Coronary artery (tissue), 2 donors: ENCODE results near the gene JARID2.
"Not testable (repeated sequence)": the region's sequence is repeated elsewhere in the genome, so short reads cannot be mapped to it uniquely, and the experiment has no call there.

Experiments
- DNase-seq: peaks from one replicate; pipeline ENCODE4 v3.0.0-alpha.2; 2017; ENCODE audit warnings: low spot score
- H3K27ac ChIP-seq, 2 donors: fragments of 200-600 bp; sonication (generic); one replicate each; pipeline ENCODE4 v1.5.1; 2016 to 2019
- H3K4me3 ChIP-seq: fragments of 200-600 bp; sonication (generic); 2 replicates; pipeline ENCODE4 v1.5.1; 2016; ENCODE audit warnings: mild to moderate bottlenecking, moderate library complexity
- CTCF ChIP-seq: fragments of 200-600 bp; sonication (generic); IDR thresholded peaks from one replicate; pipeline ENCODE4 v1.5.1; 2019; ENCODE audit warnings: antibody characterized with exemption

The JARID2 gene

GRCh38 chr6:15322781-15323536 is 77.1 kb downstream of the JARID2 start:
- no peak overlapping the region for H3K27ac ChIP-seq
- DNase-seq, result no peak

GRCh38 chr6:15323611-15324010 is 77.7 kb downstream of the JARID2 start:
- not testable (repeated sequence) for H3K27ac ChIP-seq, H3K4me3 ChIP-seq, DNase-seq

More at GRCh38 chr6:15322781-15323536, 77.1 kb downstream of the JARID2 start:
- TF ChIP-seq CTCF, result no peak
- no peak overlapping the region for H3K4me3 ChIP-seq

- Histone ChIP-seq H3K4me3 (no peak overlapping the region), H3K27ac (no peak overlapping the region)
- no peak for DNase-seq
- TF ChIP-seq CTCF, result no peak
Observed at GRCh38 chr6:15324427-15324985, 78.6 kb downstream of the JARID2 start.

- TF ChIP-seq CTCF, result no peak
- DNase-seq, result no peak
- Histone ChIP-seq H3K4me3 (no peak overlapping the region), H3K27ac (no peak overlapping the region)
Observed at GRCh38 chr6:15325540-15325955, 79.7 kb downstream of the JARID2 start.

DNA sequence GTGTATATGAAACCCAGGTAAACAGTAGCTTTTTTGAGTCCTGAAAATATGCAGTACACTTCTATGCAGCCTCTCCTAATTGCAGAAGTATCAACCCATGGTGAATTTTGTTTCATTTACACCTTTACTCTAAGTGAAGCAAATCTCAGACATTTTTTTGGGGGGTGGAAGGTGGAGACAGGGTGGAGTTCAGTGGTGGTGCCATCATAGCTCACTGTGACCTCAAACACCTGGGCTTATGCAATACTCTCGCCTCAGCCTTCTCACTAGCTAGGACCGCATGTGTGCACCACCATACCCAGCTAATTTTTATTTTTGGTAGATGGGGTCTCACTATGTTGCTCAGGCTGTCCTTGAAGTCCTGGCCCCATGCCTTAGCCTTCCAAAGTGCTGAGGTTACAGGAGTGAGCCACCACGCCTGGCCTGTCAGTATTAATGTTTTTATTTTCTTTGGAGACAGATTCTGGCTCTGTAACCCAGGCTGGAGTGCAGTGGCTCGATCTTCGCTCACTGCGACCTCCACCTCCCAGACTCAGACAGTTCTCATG is 80.3 kb downstream of the JARID2 start:
- H3K4me3 ChIP-seq, result no peak overlapping the region
- no peak for TF ChIP-seq CTCF
- no peak for DNase-seq
- H3K27ac ChIP-seq, result no peak overlapping the region

DNA sequence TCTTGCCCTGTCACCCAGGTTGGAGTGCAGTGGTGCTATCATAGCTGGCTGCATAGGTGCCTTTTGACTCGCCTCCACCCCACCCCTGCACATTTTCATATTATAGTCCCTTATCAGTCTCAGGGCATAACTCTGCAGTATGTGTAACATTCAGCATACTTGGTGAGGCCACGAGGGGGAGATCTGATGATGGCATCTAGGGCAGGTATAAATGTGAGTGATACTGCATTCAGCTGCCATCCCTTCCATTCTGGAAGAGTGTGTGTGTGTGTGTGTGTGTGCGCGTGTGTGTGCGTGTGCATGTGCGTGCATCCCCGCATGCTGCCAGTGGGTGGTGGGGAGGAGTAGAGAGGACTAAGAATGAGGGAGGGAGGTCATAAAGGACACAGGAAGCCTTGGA is 81.4 kb downstream of the JARID2 start:
- H3K27ac ChIP-seq, result no peak overlapping the region
- no peak for TF ChIP-seq CTCF
- no peak overlapping the region for H3K4me3 ChIP-seq
- no peak for DNase-seq

GRCh38 chr6:15329197-15329671 is 83.4 kb downstream of the JARID2 start:
- no peak for DNase-seq
- TF ChIP-seq CTCF, result no peak
- Histone ChIP-seq H3K4me3 (no peak overlapping the region), H3K27ac (no peak overlapping the region)
